Measurements from ENCODE around the gene HSPB9. TPM values are rescaled to one million over a fixed set of nuclear protein-coding genes. Genes with fewer than 3 reads are reported as not detected.

The HSPB9 gene, protein sequence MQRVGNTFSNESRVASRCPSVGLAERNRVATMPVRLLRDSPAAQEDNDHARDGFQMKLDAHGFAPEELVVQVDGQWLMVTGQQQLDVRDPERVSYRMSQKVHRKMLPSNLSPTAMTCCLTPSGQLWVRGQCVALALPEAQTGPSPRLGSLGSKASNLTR
- total RNA-seq: not detected in 2 replicates
- long read RNA-seq: 0 reads

DNA sequence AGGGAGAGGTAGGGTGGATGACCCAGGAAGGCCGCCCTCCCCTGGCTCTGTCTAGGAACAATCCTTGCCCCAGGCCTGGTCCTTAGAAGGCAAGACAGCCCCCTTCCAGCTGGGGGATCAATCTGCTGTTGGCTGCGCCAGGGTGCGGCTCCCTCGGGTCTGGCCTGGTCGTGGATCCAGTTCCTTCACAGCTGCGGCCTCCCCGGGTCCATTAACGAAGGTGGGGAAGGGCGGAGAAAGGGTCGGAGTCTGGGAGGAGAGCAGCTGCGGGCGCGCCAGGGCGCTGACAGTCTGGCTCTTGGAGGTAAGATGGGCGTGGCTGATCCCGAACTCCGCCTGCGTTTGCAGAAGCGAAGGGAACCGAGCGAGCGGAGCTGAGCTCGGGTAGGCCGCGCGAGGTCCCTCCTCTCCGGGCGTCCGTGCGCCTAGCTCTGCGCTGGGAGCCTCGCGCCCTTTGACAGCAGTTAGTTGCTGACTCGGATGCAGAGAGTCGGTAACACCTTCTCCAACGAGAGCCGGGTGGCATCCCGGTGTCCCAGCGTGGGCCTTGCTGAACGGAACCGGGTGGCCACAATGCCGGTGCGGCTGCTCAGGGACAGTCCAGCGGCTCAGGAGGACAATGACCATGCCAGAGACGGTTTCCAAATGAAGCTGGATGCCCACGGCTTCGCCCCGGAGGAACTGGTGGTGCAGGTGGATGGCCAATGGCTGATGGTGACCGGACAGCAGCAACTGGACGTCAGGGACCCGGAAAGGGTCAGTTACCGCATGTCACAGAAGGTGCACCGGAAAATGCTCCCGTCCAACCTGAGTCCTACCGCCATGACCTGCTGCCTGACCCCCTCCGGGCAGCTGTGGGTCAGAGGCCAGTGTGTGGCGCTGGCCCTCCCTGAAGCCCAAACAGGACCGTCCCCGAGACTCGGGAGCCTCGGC lies at the start of gene HSPB9:
TSS of gene HSPB9 (plus strand) at position 434 of the 933 bp plus-strand sequence. CDS start at position 481, 47 bp downstream.
- Mint-ChIP-seq H3K4me1 (ENCODE audit: unreplicated experiment) (peaks cover 8% of the 10 kb centered on the region), H3K36me3 (ENCODE audit: unreplicated experiment) (peaks cover 9% of the 10 kb centered on the region), H3K4me3 (ENCODE audit: unreplicated experiment) (peak within 1 kb of the TSS; percentile 58), H3K9me3 (ENCODE audit: unreplicated experiment) (no peaks in the 10 kb centered on the region), H3K27me3 (ENCODE audit: unreplicated experiment) (no peaks in the 10 kb centered on the region), H3K27ac (ENCODE audit: unreplicated experiment) (no peak within 1 kb of the TSS)
- DNase-seq (ENCODE audit: extremely low spot score, unreplicated experiment): no peak
- TF ChIP-seq, protein P1, sequence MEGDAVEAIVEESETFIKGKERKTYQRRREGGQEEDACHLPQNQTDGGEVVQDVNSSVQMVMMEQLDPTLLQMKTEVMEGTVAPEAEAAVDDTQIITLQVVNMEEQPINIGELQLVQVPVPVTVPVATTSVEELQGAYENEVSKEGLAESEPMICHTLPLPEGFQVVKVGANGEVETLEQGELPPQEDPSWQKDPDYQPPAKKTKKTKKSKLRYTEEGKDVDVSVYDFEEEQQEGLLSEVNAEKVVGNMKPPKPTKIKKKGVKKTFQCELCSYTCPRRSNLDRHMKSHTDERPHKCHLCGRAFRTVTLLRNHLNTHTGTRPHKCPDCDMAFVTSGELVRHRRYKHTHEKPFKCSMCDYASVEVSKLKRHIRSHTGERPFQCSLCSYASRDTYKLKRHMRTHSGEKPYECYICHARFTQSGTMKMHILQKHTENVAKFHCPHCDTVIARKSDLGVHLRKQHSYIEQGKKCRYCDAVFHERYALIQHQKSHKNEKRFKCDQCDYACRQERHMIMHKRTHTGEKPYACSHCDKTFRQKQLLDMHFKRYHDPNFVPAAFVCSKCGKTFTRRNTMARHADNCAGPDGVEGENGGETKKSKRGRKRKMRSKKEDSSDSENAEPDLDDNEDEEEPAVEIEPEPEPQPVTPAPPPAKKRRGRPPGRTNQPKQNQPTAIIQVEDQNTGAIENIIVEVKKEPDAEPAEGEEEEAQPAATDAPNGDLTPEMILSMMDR (IDR thresholded peaks at IDR 0.05): no peak

DNA sequence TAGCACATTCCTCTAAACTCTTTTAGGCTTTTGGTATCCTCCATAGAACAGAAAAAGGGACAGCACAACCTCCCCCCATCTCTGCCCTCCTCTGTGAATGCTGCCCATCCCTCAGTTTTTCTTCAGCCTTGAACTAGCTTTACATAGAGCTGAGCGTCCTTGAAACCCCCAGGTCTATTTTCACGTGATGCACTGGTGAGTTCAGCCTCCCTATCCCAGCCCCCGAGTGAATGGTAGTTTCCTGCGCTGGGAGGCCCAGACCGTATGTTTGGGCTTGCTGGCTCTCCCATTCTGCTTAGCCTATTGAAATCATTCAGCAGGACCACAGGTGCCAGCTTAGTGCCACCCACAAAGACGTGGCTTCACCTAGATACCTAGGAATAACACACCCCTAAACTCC lies 46.8 kb upstream of the HSPB9 start:
- H3K36me3 Mint-ChIP-seq (ENCODE audit: unreplicated experiment): no peaks in the 10 kb centered on the region
- H3K27me3 Mint-ChIP-seq (ENCODE audit: unreplicated experiment): peaks cover 28% of the 10 kb centered on the region
- no peak overlapping the region for H3K4me3 Mint-ChIP-seq (ENCODE audit: unreplicated experiment)
- H3K4me1 Mint-ChIP-seq (ENCODE audit: unreplicated experiment): peaks cover 3% of the 10 kb centered on the region
- no peaks in the 10 kb centered on the region for H3K9me3 Mint-ChIP-seq (ENCODE audit: unreplicated experiment)
- no peak for DNase-seq (ENCODE audit: extremely low spot score, unreplicated experiment)
- TF ChIP-seq, protein P1 (IDR thresholded peaks at IDR 0.05): no peak
- H3K27ac Mint-ChIP-seq (ENCODE audit: unreplicated experiment): no peak overlapping the region

DNA sequence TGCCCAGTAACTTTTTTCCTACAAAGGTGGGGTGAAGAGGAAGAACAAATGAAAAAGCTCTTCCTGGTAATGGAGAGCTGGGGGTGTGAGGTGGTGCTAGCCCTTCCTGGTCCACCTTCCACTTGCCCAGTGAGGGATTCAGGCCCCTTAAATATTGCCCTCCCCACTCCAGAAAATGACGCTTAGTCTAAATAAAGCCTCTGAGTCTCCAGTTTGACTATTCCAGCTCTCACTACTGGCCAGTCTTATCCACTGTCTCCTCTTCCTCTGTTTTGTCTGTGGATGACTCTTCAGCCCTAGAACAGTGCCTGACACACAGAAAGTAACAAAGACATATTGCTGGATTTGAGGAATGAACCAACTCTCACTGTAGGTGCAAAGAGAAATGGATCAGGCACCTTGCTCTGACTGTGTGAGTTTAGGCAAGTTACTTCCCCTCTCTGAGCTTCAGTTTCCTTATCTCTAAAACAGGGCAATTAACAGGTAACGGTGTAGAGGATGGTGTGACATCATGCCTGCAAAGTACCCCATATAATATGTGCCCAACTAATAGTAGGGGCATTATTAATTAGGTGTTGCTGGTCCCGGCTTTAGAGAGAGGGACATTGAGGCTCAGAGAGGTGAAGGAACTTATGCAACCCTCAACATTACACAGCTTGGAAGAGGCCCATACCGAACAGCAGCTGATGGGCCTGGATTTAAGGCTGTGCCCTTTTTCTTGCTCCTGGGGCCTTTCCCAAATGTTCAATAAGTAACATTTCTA lies 45.6 kb upstream of the HSPB9 start:
- no peak for DNase-seq (ENCODE audit: extremely low spot score, unreplicated experiment)
- TF ChIP-seq, protein P1 (IDR thresholded peaks at IDR 0.05): no peak
- H3K4me3 Mint-ChIP-seq (ENCODE audit: unreplicated experiment): no peak overlapping the region
- peaks cover 2% of the 10 kb centered on the region for H3K4me1 Mint-ChIP-seq (ENCODE audit: unreplicated experiment)
- no peaks in the 10 kb centered on the region for H3K36me3 Mint-ChIP-seq (ENCODE audit: unreplicated experiment)
- H3K9me3 Mint-ChIP-seq (ENCODE audit: unreplicated experiment): no peaks in the 10 kb centered on the region
- peaks cover 21% of the 10 kb centered on the region for H3K27me3 Mint-ChIP-seq (ENCODE audit: unreplicated experiment)
- no peak overlapping the region for H3K27ac Mint-ChIP-seq (ENCODE audit: unreplicated experiment)

DNA sequence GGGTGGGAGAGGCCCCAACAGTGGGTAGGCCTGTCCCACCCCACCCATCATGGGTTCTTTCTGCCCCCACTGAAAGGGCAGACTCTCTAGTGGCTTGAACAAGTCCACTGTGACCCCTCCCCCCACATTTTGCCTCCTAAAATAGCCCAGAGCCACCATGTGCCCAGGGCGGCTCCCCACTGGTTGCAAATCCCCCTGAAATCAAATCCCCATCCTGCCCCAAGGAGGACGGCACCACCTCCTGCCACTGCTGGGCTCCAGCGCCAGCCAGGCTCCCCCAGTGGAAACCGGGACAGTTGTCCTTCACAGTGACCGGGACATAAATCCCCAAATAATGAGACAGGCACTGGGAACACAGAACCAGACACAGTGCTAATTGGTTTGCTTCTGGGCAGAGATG lies 44.8 kb upstream of the HSPB9 start:
- TF ChIP-seq, protein P1 (IDR thresholded peaks at IDR 0.05): no peak
- DNase-seq (ENCODE audit: extremely low spot score, unreplicated experiment): no peak
- H3K36me3 Mint-ChIP-seq (ENCODE audit: unreplicated experiment): no peaks in the 10 kb centered on the region
- no peak overlapping the region for H3K27ac Mint-ChIP-seq (ENCODE audit: unreplicated experiment)
- H3K27me3 Mint-ChIP-seq (ENCODE audit: unreplicated experiment): peaks cover 21% of the 10 kb centered on the region
- no peaks in the 10 kb centered on the region for H3K9me3 Mint-ChIP-seq (ENCODE audit: unreplicated experiment)
- H3K4me3 Mint-ChIP-seq (ENCODE audit: unreplicated experiment): no peak overlapping the region
- no peaks in the 10 kb centered on the region for H3K4me1 Mint-ChIP-seq (ENCODE audit: unreplicated experiment)
